SK-N-MC (cell line): ENCODE results near the gene RMND5A.

Experiments used
- DNase-seq: peaks from one replicate; pipeline ENCODE4 v3.0.0-alpha.2; 2011; ENCODE audit warnings: low read depth, low spot score
- H3K27ac ChIP-seq: fragments of 200-600 bp; sonication (generic); 2 replicates; pipeline ENCODE4 v1.5.1; 2016; ENCODE audit warnings: mixed run types
- H3K36me3 ChIP-seq: fragments of 200-600 bp; sonication (generic); 2 replicates; pipeline ENCODE4 v1.6.1; 2017; ENCODE audit warnings: antibody characterized with exemption, low read length, mixed read lengths; ENCODE audit not compliant: insufficient read depth
- H3K4me3 ChIP-seq: fragments of 200-600 bp; sonication (generic); 2 replicates; pipeline ENCODE4 v1.5.1; 2016
- H3K9ac ChIP-seq: fragments of 200-600 bp; sonication (generic); 2 replicates; pipeline ENCODE4 v1.8.0; 2017; ENCODE audit warnings: mixed run types, mixed read lengths; ENCODE audit not compliant: insufficient read length
- H3K9me3 ChIP-seq: fragments of 200-600 bp; sonication (generic); 2 replicates; pipeline ENCODE4 v1.6.1; 2017; ENCODE audit warnings: low read depth, mild to moderate bottlenecking, antibody characterized with exemption, low read length, moderate library complexity, mixed read lengths
- EZH2 ChIP-seq: fragments of 200-600 bp; sonication (generic); IDR thresholded peaks from one replicate; pipeline ENCODE4 v1.6.1; 2017; ENCODE audit warnings: antibody characterized with exemption
- FOXP2 ChIP-seq: optimal IDR thresholded peaks from 2 replicates; pipeline ENCODE3; 2011; ENCODE audit warnings: mild to moderate bottlenecking, moderate library complexity; ENCODE audit not compliant: insufficient read depth; ENCODE audit errors: extremely low read length, control extremely low read depth
- POLR2AphosphoS5 ChIP-seq: IDR thresholded peaks from 2 replicates; pipeline ENCODE4 v1.6.1; 2012; ENCODE audit warnings: mild to moderate bottlenecking, low read depth, low read length, borderline replicate concordance

RMND5A gene

GRCh38 chr2:86786001-86786536 lies 66.0 kb downstream of the RMND5A start:
- no peak overlapping the region for H3K9ac ChIP-seq

GRCh38 chr2:86787736-86788135 lies 67.6 kb downstream of the RMND5A start:
- TF ChIP-seq EZH2 (no peak), POLR2AphosphoS5 (no peak), FOXP2 (no peak)
- no peaks in the 10 kb centered on the region for H3K9me3 ChIP-seq
- H3K9ac ChIP-seq: no peak overlapping the region
- no peaks in the 10 kb centered on the region for H3K36me3 ChIP-seq
- H3K27ac ChIP-seq: no peak overlapping the region
- H3K4me3 ChIP-seq: no peak overlapping the region
- DNase-seq: no peak

More at GRCh38 chr2:86786001-86786536, 66.0 kb downstream of the RMND5A start:
- TF ChIP-seq POLR2AphosphoS5 (no peak), FOXP2 (no peak), EZH2 (no peak)
- Histone ChIP-seq H3K4me3 (no peak overlapping the region), H3K36me3 (no peaks in the 10 kb centered on the region), H3K9me3 (no peaks in the 10 kb centered on the region), H3K27ac (no peak overlapping the region)
- no peak for DNase-seq

GRCh38 chr2:86788165-86788564 lies 68.1 kb downstream of the RMND5A start:
- no peak for TF ChIP-seq EZH2
- no peak for TF ChIP-seq POLR2AphosphoS5
- no peak for TF ChIP-seq FOXP2
- Histone ChIP-seq H3K4me3 (no peak overlapping the region), H3K9me3 (no peaks in the 10 kb centered on the region), H3K27ac (no peak overlapping the region), H3K9ac (no peak overlapping the region), H3K36me3 (no peaks in the 10 kb centered on the region)
- DNase-seq: no peak

- Histone ChIP-seq H3K36me3 (no peaks in the 10 kb centered on the region), H3K9ac (no peak overlapping the region), H3K9me3 (no peaks in the 10 kb centered on the region), H3K4me3 (no peak overlapping the region), H3K27ac (no peak overlapping the region)
- TF ChIP-seq EZH2 (peak; percentile 55), FOXP2 (no peak)
- DNase-seq: no peak
These were observed 69.0 kb downstream of the RMND5A start for GRCh38 chr2:86788881-86789686.

GRCh38 chr2:86789687-86790133 lies 69.6 kb downstream of the RMND5A start:
- TF ChIP-seq FOXP2: no peak
- TF ChIP-seq EZH2: no peak
- TF ChIP-seq POLR2AphosphoS5: no peak
- no peak for DNase-seq
- no peak overlapping the region for H3K4me3 ChIP-seq
- H3K36me3 ChIP-seq: no peaks in the 10 kb centered on the region
- H3K9me3 ChIP-seq: no peaks in the 10 kb centered on the region
- no peak overlapping the region for H3K27ac ChIP-seq
- no peak overlapping the region for H3K9ac ChIP-seq

- H3K9me3 ChIP-seq: no peaks in the 10 kb centered on the region
- no peaks in the 10 kb centered on the region for H3K36me3 ChIP-seq
- H3K4me3 ChIP-seq: peak overlapping the region; percentile 30; the same call in 1 of the 2 replicates
- H3K9ac ChIP-seq: no peak overlapping the region
- H3K27ac ChIP-seq: no peak overlapping the region
- no peak for TF ChIP-seq EZH2
- no peak for TF ChIP-seq FOXP2
- no peak for TF ChIP-seq POLR2AphosphoS5
- DNase-seq: no peak
These were observed 70.1 kb downstream of the RMND5A start for GRCh38 chr2:86790134-86790675.

- H3K9ac ChIP-seq: no peak within 1 kb of the TSS
- H3K9me3 ChIP-seq: no peaks in the 10 kb centered on the region
- no peaks in the 10 kb centered on the region for H3K36me3 ChIP-seq
- no peak for DNase-seq
- TF ChIP-seq EZH2 (peak; percentile 80), FOXP2 (no peak)
- H3K27ac ChIP-seq: no peak within 1 kb of the TSS
- H3K4me3 ChIP-seq: peak within 1 kb of the TSS; percentile 50
These were observed 70.8 kb downstream of the RMND5A start, which contains the start of gene CD8A for GRCh38 chr2:86790676-86791572. TSS of gene CD8A (minus strand) at chr2:86790913. CDS start at chr2:86790825, 88 bp downstream.

GRCh38 chr2:86791573-86791972 lies 71.5 kb downstream of the RMND5A start:
- H3K4me3 ChIP-seq: no peak overlapping the region
- no peaks in the 10 kb centered on the region for H3K36me3 ChIP-seq
- no peaks in the 10 kb centered on the region for H3K9me3 ChIP-seq
- H3K9ac ChIP-seq: no peak overlapping the region
- no peak overlapping the region for H3K27ac ChIP-seq
- no peak for TF ChIP-seq EZH2
- TF ChIP-seq FOXP2: no peak
- TF ChIP-seq POLR2AphosphoS5: no peak
- no peak for DNase-seq
